GM12865 (cell line): ENCODE data around the gene PLXNA1.

Experiments used
- DNase-seq: peaks from one replicate; pipeline ENCODE4 v3.0.0; 2010; ENCODE audit warnings: low read depth
- H3K4me3 ChIP-seq: 2 replicates; pipeline ENCODE4 v1.5.1; 2011; ENCODE audit warnings: mild to moderate bottlenecking, low read depth, low read length, control low read depth
- CTCF ChIP-seq: IDR thresholded peaks from 2 replicates; pipeline ENCODE4 v1.5.1; 2011; ENCODE audit warnings: low read length, control low read depth, low read depth, inconsistent platforms; ENCODE audit not compliant: insufficient read depth; ENCODE audit errors: missing control alignments

PLXNA1 gene

GRCh38 chr3:127000761-127001160, 17.8 kb downstream of the PLXNA1 start:
- no peak for TF ChIP-seq CTCF
- DNase-seq = no peak

DNA sequence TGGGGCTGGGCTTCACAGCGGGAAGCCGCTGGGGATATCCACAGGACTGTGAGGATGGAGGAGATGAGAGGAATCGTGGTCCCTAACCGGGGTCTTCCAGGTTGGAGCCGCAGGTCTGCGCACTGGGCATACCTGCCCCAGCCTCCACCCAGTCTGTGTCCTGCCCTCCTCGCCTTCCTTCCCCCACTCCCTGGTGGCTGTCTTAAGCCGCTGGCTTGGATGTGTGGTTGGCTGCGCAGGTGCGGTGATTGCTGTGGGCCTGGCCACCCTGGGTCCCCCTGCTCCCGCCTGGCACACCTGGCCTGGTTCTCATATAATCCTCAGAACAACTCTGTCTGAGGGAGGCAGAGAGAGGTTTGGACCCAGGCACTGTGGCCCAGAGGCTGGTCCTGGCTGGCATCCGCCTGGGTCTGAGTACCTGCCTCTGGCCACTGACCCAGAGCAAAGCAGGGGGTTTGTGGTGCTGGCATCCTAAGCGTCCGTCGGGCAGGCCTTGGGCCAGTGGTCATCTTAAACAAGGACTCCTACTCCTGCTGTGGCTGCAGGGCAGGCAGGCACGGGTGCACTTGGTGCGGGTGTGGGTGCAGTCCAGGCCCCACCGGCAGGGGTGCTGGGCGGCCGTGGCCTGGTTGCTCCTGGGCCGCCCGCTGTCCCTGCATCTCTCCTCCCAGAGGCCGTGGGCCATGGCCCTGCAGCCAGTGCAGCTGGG, 18.7 kb downstream of the PLXNA1 start:
- H3K4me3 ChIP-seq = no peak overlapping the region
- TF ChIP-seq CTCF = no peak
- DNase-seq = no peak

More at GRCh38 chr3:127000761-127001160, 17.8 kb downstream of the PLXNA1 start:
- no peak overlapping the region for H3K4me3 ChIP-seq

GRCh38 chr3:127002195-127003174, 19.6 kb downstream of the PLXNA1 start:
- peak; percentile 88 for DNase-seq
- no peak overlapping the region for H3K4me3 ChIP-seq
- peak; percentile 52 for TF ChIP-seq CTCF

DNA sequence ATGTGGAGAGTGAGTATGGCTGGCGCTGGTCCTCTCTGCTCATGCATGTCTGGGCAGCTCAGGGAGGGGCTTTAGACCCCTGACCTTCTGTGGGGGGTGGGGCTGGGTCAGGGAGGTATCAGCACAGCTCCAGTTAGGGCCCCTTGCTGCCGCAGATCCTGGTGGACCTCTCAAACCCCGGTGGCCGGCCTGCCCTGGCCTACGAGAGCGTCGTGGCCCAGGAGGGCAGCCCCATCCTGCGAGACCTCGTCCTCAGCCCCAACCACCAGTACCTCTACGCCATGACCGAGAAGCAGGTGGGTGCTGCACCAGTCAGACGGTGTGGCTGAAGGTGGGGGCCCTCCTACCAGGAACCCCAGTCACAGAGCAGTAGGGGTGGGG, 20.2 kb downstream of the PLXNA1 start:
- no peak for TF ChIP-seq CTCF
- no peak for DNase-seq
- no peak overlapping the region for H3K4me3 ChIP-seq

DNA sequence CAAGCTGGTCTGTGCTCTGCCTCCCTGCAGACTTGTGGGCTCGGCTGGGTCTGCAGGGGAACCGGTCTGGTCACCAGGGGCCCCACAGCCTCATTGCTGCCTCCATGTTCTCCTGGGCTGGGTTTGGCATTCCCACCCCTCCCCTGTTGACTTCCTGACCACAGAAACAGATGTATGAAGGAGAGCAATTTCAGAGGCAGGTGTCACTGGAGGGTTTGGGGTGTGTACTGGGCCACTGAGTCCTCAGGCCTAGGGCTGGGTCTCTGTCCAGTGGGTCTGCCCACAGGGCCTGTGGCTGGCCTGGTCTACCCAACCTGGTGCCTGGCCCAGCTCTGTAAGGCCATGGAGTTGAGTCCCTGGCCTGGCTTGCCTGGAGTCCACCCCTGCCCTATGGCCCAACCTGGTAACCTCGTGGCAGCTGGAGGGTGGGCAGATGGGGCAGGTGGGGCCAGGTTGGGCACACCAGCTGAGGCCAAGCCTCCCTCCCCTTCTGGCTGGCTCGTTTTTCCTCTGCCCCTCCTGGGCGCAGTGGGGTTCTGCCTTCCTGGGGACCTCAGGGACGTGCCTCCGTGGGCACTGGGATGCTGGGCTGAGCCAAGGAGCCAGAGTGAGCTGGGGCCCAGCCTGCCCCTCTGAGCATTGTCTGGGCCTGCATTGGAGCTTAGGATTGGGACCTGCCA, 20.8 kb downstream of the PLXNA1 start:
- H3K4me3 ChIP-seq = no peak overlapping the region
- no peak for TF ChIP-seq CTCF
- no peak for DNase-seq

- no peak for DNase-seq
- H3K4me3 ChIP-seq = no peak overlapping the region
- TF ChIP-seq CTCF = no peak
Measured at GRCh38 chr3:127004641-127005397, 21.9 kb downstream of the PLXNA1 start.
